Fibroblast of lung (primary cell): Measurements from ENCODE around the gene ITGAL.

Experiments used
- EZH2 ChIP-seq: IDR thresholded peaks from 2 replicates; pipeline ENCODE4 v1.5.1; 2012; ENCODE audit warnings: low read length, control low read depth, mild to moderate bottlenecking; ENCODE audit errors: missing control alignments
- TF ChIP-seq, protein P1 (sequence below), 2 donors: IDR thresholded peaks in 1 of 2; conservative IDR thresholded peaks in 1 of 2; 1 replicate in 1 of 2; 2 replicates in 1 of 2; pipeline ENCODE4 v1.5.1; 2011 to 2012; ENCODE audit warnings: low read length in 2 of 2, control low read depth in 1 of 2, inconsistent platforms in 1 of 2, low read depth in 1 of 2, mild to moderate bottlenecking in 1 of 2

DNA sequence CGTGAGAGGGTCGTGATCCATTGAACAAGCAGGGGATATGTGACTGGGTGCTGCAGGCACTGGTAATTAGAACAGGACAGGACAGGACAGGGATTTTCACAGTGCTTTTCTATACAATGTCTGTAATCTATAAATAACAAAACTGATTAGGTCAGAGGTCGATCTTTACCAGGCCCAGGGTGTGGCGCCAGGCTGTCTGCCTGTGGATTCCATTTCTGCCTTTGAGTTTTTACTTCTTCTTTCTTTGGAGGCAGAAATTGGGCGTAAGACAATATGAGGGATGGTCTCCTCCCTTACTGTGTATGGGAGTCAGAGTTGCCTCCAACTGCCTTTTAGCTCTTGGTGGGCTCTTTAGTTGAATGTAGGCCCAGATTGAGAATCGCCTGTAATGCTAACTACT, 87.1 kb downstream of the ITGAL start:
- TF ChIP-seq, protein P1, sequence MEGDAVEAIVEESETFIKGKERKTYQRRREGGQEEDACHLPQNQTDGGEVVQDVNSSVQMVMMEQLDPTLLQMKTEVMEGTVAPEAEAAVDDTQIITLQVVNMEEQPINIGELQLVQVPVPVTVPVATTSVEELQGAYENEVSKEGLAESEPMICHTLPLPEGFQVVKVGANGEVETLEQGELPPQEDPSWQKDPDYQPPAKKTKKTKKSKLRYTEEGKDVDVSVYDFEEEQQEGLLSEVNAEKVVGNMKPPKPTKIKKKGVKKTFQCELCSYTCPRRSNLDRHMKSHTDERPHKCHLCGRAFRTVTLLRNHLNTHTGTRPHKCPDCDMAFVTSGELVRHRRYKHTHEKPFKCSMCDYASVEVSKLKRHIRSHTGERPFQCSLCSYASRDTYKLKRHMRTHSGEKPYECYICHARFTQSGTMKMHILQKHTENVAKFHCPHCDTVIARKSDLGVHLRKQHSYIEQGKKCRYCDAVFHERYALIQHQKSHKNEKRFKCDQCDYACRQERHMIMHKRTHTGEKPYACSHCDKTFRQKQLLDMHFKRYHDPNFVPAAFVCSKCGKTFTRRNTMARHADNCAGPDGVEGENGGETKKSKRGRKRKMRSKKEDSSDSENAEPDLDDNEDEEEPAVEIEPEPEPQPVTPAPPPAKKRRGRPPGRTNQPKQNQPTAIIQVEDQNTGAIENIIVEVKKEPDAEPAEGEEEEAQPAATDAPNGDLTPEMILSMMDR (conservative IDR thresholded peaks at IDR 0.05 in 1 of 2, IDR thresholded peaks at IDR 0.05 in 1 of 2; ENCODE audit: low read depth in 1 of 2, low read length in 2 of 2), result no peak
- TF ChIP-seq EZH2, result no peak
